Neural progenitor cell (in vitro differentiated cells): ENCODE results near the gene MAD2L1BP. TPM values are rescaled to one million over a fixed set of nuclear protein-coding genes. Genes with fewer than 3 reads are reported as not detected.

Experiments
- DNase-seq: peaks from one replicate; pipeline ENCODE4 v3.0.0-alpha.2; 2016; ENCODE audit warnings: low spot score
- H2AFZ ChIP-seq: fragments of 200-600 bp; sonication (generic); replicated peaks from 2 replicates; pipeline ENCODE4 v1.6.1; 2016; ENCODE audit warnings: antibody characterized with exemption
- H3F3A ChIP-seq: fragments of 200-600 bp; sonication (generic); 2 replicates; pipeline ENCODE4 v1.6.1; 2016; ENCODE audit warnings: antibody characterized with exemption, low read depth
- H3K27ac ChIP-seq: fragments of 200-600 bp; sonication (generic); 2 replicates; pipeline ENCODE4 v1.5.1; 2016; ENCODE audit warnings: mild to moderate bottlenecking
- H3K27me3 ChIP-seq: fragments of 200-600 bp; sonication (generic); 2 replicates; pipeline ENCODE4 v1.6.1; 2016; ENCODE audit warnings: mild to moderate bottlenecking, moderate library complexity
- H3K36me3 ChIP-seq: fragments of 200-600 bp; sonication (generic); 2 replicates; pipeline ENCODE4 v1.5.1; 2016
- H3K4me1 ChIP-seq: fragments of 200-600 bp; sonication (generic); 2 replicates; pipeline ENCODE4 v1.6.1; 2016; ENCODE audit warnings: mixed run types
- H3K4me2 ChIP-seq: fragments of 200-600 bp; sonication (generic); 2 replicates; pipeline ENCODE4 v1.6.1; 2016
- H3K4me3 ChIP-seq: fragments of 200-600 bp; sonication (generic); 2 replicates; pipeline ENCODE4 v1.5.1; 2016
- H3K79me2 ChIP-seq: fragments of 200-600 bp; sonication (generic); 2 replicates; pipeline ENCODE4 v1.6.1; 2016; ENCODE audit warnings: low read depth
- H3K9ac ChIP-seq: fragments of 200-600 bp; sonication (generic); 2 replicates; pipeline ENCODE4 v1.6.1; 2016
- H3K9me3 ChIP-seq: fragments of 200-600 bp; sonication (generic); 2 replicates; pipeline ENCODE4 v1.5.1; 2016; ENCODE audit warnings: low read depth
- H4K20me1 ChIP-seq: fragments of 200-600 bp; sonication (generic); 2 replicates; pipeline ENCODE4 v1.6.1; 2016; ENCODE audit warnings: low read depth
- H3K27ac Mint-ChIP-seq: 3 replicates; pipeline ENCODE4 v1.8.0; 2021; ENCODE audit warnings: mixed read lengths
- H3K27me3 Mint-ChIP-seq: 2 replicates; pipeline ENCODE4 v1.8.0; 2022; ENCODE audit warnings: low read depth, mild to moderate bottlenecking, inconsistent platforms, moderate library complexity, mixed read lengths; ENCODE audit not compliant: insufficient read depth
- H3K36me3 Mint-ChIP-seq: 3 replicates; pipeline ENCODE4 v1.8.0; 2021; ENCODE audit warnings: mixed read lengths
- H3K4me1 Mint-ChIP-seq: 3 replicates; pipeline ENCODE4 v1.8.0; 2021; ENCODE audit warnings: mixed read lengths
- H3K4me3 Mint-ChIP-seq: 3 replicates; pipeline ENCODE4 v1.8.0; 2021; ENCODE audit warnings: mild to moderate bottlenecking, moderate library complexity, mixed read lengths
- H3K9me3 Mint-ChIP-seq: 3 replicates; pipeline ENCODE4 v1.8.0; 2020; ENCODE audit warnings: mixed read lengths
- EZH2 ChIP-seq: fragments of 200-600 bp; sonication (generic); IDR thresholded peaks from 2 replicates; pipeline ENCODE4 v1.6.1; 2017; ENCODE audit warnings: antibody characterized with exemption, mild to moderate bottlenecking, moderate library complexity
- EZH2phosphoT487 ChIP-seq: fragments of 200-600 bp; sonication (generic); IDR thresholded peaks from 2 replicates; pipeline ENCODE4 v1.6.1; 2017; ENCODE audit warnings: antibody characterized with exemption
- total RNA-seq: library from RNA; depleted of rRNA; stranded (reverse); fragments of >200 nt; gene quantifications from 2 replicates; pipeline ENCODE4 v1.2.3, GENCODE V29; 2015; ENCODE audit warnings: low replicate concordance
- TF ChIP-seq, protein P1 (sequence below): fragments of 200-600 bp; sonication (generic); IDR thresholded peaks from 2 replicates; pipeline ENCODE4 v1.5.1; 2017; ENCODE audit warnings: antibody characterized with exemption, mild to moderate bottlenecking

The MAD2L1BP gene
- total RNA-seq, 1 donor from 2014 or later, result 52.0 TPM

DNA sequence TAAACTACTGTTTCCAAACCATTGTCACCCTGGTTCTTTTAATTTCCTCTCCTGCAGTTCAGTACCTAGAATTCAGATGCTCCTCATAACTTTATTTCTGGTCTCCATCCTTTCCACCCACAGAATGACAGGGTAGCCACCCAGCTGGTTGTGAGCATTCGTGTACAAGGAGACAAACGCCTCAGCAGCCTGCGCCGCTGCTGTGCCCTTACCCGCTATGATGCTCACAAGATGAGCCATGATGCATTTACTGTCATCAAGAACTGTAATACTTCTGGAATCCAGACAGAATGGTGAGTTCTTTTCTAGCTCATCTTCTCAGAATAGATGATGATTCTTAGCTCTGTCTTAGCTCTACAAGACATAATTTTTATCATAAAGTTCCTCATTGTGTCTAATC lies 25.2 kb upstream of the MAD2L1BP start:
- no peaks in the 10 kb centered on the region for H3K9me3 ChIP-seq
- no peak overlapping the region for H2AFZ ChIP-seq
- Mint-ChIP-seq H3K4me1 (peaks cover 4% of the 10 kb centered on the region), H3K36me3 (peaks cover 11% of the 10 kb centered on the region), H3K9me3 (no peaks in the 10 kb centered on the region), H3K27me3 (no peaks in the 10 kb centered on the region), H3K4me3 (no peak overlapping the region), H3K27ac (no peak overlapping the region)
- no peaks in the 10 kb centered on the region for H3K36me3 ChIP-seq
- H3K9ac ChIP-seq, result no peak overlapping the region
- TF ChIP-seq, protein P1, sequence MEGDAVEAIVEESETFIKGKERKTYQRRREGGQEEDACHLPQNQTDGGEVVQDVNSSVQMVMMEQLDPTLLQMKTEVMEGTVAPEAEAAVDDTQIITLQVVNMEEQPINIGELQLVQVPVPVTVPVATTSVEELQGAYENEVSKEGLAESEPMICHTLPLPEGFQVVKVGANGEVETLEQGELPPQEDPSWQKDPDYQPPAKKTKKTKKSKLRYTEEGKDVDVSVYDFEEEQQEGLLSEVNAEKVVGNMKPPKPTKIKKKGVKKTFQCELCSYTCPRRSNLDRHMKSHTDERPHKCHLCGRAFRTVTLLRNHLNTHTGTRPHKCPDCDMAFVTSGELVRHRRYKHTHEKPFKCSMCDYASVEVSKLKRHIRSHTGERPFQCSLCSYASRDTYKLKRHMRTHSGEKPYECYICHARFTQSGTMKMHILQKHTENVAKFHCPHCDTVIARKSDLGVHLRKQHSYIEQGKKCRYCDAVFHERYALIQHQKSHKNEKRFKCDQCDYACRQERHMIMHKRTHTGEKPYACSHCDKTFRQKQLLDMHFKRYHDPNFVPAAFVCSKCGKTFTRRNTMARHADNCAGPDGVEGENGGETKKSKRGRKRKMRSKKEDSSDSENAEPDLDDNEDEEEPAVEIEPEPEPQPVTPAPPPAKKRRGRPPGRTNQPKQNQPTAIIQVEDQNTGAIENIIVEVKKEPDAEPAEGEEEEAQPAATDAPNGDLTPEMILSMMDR, result no peak
- TF ChIP-seq EZH2 (no peak), EZH2phosphoT487 (no peak)
- no peak overlapping the region for H3K4me2 ChIP-seq
- H4K20me1 ChIP-seq, result no peaks in the 10 kb centered on the region
- no peak overlapping the region for H3K27ac ChIP-seq
- DNase-seq, result no peak
- no peaks in the 10 kb centered on the region for H3K27me3 ChIP-seq
- H3K79me2 ChIP-seq, result no peaks in the 10 kb centered on the region
- H3K4me3 ChIP-seq, result no peak overlapping the region
- H3F3A ChIP-seq, result no peaks in the 10 kb centered on the region
- H3K4me1 ChIP-seq, result no peaks in the 10 kb centered on the region

GRCh38 chr6:43613721-43614395 lies 21.8 kb upstream of the MAD2L1BP start:
- Histone ChIP-seq H3K9ac (no peak overlapping the region), H3K79me2 (no peaks in the 10 kb centered on the region), H3K4me1 (no peaks in the 10 kb centered on the region), H3K4me2 (no peak overlapping the region), H3K27me3 (no peaks in the 10 kb centered on the region), H3K27ac (no peak overlapping the region), H3K9me3 (no peaks in the 10 kb centered on the region), H3K36me3 (no peaks in the 10 kb centered on the region), H3K4me3 (no peak overlapping the region), H2AFZ (no peak overlapping the region), H4K20me1 (no peaks in the 10 kb centered on the region), H3F3A (peaks cover 6% of the 10 kb centered on the region)
- H3K27me3 Mint-ChIP-seq, result no peaks in the 10 kb centered on the region
- H3K4me3 Mint-ChIP-seq, result no peak overlapping the region
- peaks cover 8% of the 10 kb centered on the region for H3K36me3 Mint-ChIP-seq
- no peak for DNase-seq
- TF ChIP-seq, protein P1, result no peak
- TF ChIP-seq EZH2phosphoT487 (no peak), EZH2 (no peak)
- no peaks in the 10 kb centered on the region for H3K9me3 Mint-ChIP-seq
- no peaks in the 10 kb centered on the region for H3K4me1 Mint-ChIP-seq
- no peak overlapping the region for H3K27ac Mint-ChIP-seq

DNA sequence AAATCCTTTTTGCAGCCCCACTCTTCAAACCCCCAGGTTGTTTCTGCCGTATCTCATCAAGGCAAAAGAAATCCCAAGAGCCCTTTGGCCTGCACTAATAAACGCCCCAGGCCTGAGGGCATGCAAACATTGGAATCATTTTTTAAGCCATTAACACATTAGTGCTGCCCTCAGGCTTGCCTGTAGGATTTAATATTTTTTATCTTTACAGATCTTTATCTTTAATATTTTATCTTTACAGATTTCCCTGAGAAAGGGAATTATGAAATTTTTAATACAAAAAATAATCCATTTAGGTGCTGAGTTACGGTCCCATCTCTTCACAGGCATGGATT lies 21.3 kb upstream of the MAD2L1BP start:
- Mint-ChIP-seq H3K36me3 (peaks cover 8% of the 10 kb centered on the region), H3K27me3 (no peaks in the 10 kb centered on the region), H3K4me3 (no peak overlapping the region), H3K4me1 (no peaks in the 10 kb centered on the region), H3K9me3 (no peaks in the 10 kb centered on the region), H3K27ac (no peak overlapping the region)
- Histone ChIP-seq H4K20me1 (no peaks in the 10 kb centered on the region), H3K36me3 (no peaks in the 10 kb centered on the region), H3K9me3 (no peaks in the 10 kb centered on the region), H3K27me3 (no peaks in the 10 kb centered on the region), H3K4me2 (no peak overlapping the region), H3K27ac (no peak overlapping the region), H2AFZ (no peak overlapping the region), H3K9ac (no peak overlapping the region), H3F3A (peaks cover 8% of the 10 kb centered on the region), H3K79me2 (no peaks in the 10 kb centered on the region), H3K4me1 (no peaks in the 10 kb centered on the region), H3K4me3 (no peak overlapping the region)
- no peak for DNase-seq
- no peak for TF ChIP-seq EZH2
- TF ChIP-seq EZH2phosphoT487, result no peak

DNA sequence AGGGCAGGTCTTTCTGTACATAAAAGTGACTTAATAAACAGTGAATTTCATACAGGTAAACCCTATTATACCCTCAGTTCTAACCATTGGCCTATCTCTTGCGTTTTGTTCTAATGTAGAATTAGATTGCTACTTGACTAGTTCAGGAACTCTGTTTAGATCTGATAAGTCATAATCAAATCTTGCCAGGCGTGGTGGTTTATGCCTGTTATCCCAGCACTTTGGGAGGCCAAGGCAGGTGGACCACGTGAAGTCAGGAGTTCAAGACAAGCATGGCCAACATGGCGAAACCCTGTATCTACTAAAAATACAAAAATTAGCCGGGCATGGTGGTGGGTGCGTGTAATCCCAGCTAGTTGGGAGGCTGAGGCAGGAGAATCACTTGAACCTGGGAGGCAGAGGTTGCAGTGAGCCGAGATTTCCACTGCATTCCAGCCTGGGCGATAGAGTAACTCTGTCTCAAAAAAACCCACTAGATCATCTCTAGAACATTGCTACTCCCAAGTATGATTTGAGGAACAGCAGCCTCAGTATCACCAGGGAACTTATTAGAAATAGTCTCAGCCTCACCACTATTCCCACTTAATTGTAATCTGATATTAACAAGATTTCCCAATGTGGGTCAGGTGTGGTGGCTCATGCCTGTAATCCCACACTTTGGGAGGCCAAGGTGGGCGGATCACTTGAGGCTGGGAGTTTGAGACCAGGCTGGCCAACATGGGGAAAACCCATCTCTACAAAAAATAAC lies 18.7 kb upstream of the MAD2L1BP start:
- Histone ChIP-seq H3K9me3 (no peaks in the 10 kb centered on the region), H3K27me3 (no peaks in the 10 kb centered on the region), H4K20me1 (no peaks in the 10 kb centered on the region), H2AFZ (no peak overlapping the region), H3F3A (peaks cover 16% of the 10 kb centered on the region), H3K4me2 (no peak overlapping the region), H3K79me2 (no peaks in the 10 kb centered on the region), H3K27ac (no peak overlapping the region), H3K9ac (no peak overlapping the region), H3K4me1 (no peaks in the 10 kb centered on the region), H3K36me3 (no peaks in the 10 kb centered on the region), H3K4me3 (no peak overlapping the region)
- H3K27me3 Mint-ChIP-seq, result no peaks in the 10 kb centered on the region
- no peak overlapping the region for H3K4me3 Mint-ChIP-seq
- no peaks in the 10 kb centered on the region for H3K9me3 Mint-ChIP-seq
- no peak for DNase-seq
- H3K27ac Mint-ChIP-seq, result no peak overlapping the region
- TF ChIP-seq EZH2 (no peak), EZH2phosphoT487 (no peak)
- TF ChIP-seq, protein P1, result no peak
- H3K36me3 Mint-ChIP-seq, result peaks cover 17% of the 10 kb centered on the region
- H3K4me1 Mint-ChIP-seq, result no peaks in the 10 kb centered on the region
